ENCODE measurements around the gene LRRC8D.

Gene LRRC8D

DNA sequence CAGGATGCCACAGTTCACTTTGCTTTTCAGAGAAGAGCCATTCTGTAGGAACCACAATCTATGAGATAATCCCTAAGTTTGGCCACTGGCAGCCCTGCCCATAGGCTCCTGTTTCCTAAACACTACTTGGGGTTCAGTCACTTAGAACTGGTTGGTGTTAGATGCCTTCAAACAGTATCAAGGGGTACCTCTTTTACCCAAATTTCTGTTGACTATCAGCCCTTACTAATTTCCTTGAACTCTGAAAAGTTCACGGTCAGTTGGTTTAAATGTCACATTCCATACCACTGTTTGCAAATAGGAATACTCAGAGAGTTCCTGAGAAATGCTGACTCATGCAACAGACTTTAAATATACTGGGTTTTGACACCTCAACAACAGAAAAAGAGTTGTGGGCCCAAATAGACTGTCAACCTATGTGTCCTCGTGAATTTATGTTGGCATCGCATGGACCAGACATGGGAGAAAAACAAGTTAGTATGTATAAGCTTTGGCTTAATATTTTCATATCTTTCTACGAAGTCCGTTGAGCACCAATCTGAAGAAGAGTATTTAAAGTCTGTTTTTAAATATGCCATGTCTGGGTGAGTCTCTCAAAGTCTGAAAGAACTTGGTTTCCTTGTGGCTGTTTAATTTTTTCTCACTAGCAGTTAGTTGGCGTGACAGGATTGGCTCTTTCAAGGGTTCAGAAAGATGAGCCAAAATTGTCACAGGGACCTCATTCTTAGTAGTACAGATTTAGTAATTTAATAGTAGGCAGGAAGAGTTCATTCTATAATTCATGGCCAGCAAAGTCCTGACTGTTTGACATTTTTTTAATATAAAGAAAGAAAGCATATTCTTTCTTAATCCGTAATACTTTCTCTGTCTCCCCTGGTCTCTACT, 117.6 kb downstream of the LRRC8D start:
- no peak for DNase-seq (ENCODE audit: low read depth in 2 of 2)

DNA sequence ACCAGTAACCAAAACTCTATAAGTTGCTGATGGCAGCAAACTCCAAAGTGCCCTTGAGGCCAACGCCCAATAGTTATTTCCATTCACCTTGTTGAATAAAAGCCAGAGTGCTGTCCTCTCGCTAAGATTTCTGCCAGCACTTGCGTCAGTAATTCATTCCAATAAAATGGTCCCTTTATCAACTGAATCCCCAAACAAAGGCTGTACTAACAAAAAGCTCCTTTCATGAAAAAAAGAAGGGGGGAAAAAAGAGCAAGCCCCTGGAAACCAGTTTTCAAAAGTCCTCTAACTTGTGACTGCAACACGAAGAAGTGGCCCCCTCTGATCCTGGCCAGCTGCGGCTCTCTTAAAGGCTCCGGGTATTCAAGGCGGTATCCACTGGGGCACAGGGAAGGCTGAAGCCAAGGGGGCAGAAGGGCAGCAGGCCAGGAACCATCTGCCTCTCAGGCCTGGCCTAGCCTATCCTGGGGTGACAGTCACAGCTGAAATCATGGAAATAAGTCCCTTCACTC, 118.3 kb downstream of the LRRC8D start:
- DNase-seq (ENCODE audit: low read depth in 2 of 2): no peak

DNA sequence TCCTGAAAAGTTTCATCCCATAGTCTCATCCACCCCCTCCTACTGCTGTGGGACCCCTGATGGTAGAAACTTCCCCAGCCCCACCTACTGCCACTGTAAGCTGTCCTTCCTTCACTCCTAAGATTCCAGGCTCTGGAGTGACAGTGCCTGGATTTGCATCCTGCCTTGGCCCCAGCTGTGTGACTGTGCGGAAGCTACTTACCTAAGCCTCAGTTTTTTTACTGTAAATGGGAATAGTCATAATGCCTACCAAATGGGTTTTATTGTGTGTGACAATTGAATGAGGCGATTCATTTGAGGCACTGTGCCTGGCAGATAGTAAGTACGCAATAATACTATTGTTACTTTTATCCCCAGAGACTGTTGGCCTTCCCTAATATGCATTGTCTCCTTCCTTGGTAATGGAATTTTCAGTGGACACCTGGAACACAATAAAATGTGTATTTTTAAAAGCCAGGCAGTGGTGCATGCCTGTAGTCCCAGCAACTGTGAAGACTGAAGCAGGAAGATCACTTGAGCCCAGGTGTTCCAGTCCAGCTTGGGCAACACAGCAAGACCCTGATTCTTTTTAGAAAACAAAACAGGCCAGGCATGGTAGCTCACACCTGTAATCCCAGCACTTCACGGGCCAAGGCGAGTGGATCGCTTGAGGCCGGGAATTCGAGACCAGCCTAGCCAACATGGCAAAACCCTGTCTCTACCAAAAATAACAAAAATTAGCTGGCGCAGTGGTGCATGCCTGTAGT, 119.0 kb downstream of the LRRC8D start:
- DNase-seq (ENCODE audit: low read depth in 2 of 2): no peak

DNA sequence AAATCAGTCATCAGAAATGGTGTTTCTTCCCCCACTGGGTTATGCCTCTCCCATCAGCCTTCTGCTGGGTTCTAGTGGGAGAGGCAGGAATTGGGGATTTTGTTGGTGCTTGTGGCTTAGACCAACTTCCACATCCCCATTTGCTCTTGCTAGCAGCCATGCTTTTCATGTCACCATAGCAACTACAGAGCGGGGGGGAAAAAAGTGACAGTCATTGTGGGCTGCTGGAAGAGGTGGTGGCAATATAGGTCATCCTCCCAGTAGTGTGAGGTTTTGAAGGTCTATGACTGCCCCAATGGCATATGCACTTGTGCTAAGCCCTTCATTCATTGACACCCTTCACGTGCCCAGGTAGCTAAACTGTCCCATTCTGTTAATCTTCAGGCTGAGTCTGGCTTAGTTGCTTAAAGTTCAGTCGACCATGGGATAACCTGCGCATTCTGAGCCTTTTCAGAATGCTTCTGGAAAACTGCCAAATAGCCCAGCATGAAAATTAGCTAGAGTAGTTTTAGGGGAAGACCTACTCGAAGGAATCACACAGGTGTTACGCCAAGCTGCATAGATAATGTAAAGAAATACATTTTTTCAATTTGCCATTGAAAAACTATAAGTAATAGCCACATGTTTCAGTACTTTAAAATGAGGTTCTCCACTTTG, 120.4 kb downstream of the LRRC8D start:
- DNase-seq (ENCODE audit: low read depth in 2 of 2): no peak

DNA sequence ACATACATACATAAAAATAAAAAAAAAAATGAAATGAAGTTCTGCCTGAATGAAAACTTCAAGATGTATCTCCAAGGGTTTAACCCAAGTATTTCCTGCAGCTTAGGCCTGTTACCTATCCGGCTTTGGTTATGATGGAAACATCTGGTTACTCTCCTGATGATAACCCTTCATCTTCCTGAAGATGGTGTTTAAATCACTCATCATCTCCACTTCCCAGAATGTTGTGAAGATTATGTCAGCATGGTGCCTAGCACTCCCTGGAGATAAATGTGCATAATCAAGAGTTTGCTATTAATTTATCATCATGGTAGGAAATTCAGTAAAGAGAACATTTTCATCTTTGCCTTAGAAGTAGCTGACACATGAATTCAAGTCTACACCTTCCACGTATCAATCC, 121.2 kb downstream of the LRRC8D start:
- DNase-seq (ENCODE audit: low read depth in 2 of 2): no peak

DNA sequence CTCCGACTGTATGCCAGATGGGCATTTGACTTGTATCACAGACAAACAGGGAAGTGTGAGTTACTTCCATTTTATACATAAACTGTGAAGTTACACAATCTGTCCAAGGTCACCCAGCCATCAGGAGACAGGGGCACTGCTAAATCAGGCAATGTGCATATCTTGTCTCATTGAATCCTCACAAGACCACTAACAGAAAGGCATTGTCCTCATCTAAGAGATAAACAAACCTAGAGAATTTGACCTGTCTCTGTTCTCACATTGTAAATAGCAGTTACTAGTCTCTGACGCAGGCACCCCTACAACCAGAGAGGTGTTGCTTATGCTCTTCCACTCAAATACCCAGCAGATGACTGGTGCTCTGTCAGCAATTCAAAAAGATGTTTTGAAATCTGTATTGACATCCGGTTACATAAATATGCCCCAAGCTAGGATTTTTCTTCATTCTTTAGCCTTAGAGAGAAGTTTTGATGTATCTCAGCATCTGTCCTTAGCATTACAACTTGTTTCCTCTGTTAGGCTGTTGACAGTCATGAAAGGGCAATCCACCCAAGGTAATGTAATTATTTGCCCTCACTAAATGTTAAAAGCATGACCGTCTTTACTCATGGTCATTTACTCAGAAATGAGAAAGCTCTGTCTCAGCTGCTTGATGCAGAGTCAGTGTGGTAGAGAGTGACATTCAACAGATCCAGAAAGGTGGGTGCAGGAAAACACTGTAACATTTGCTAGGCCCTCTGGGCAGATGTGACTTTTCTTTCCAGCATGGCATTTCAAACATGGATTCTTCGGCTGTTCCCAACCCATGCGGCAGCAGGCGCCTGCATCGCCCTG, 122.2 kb downstream of the LRRC8D start:
- DNase-seq (ENCODE audit: low read depth in 2 of 2): no peak

DNA sequence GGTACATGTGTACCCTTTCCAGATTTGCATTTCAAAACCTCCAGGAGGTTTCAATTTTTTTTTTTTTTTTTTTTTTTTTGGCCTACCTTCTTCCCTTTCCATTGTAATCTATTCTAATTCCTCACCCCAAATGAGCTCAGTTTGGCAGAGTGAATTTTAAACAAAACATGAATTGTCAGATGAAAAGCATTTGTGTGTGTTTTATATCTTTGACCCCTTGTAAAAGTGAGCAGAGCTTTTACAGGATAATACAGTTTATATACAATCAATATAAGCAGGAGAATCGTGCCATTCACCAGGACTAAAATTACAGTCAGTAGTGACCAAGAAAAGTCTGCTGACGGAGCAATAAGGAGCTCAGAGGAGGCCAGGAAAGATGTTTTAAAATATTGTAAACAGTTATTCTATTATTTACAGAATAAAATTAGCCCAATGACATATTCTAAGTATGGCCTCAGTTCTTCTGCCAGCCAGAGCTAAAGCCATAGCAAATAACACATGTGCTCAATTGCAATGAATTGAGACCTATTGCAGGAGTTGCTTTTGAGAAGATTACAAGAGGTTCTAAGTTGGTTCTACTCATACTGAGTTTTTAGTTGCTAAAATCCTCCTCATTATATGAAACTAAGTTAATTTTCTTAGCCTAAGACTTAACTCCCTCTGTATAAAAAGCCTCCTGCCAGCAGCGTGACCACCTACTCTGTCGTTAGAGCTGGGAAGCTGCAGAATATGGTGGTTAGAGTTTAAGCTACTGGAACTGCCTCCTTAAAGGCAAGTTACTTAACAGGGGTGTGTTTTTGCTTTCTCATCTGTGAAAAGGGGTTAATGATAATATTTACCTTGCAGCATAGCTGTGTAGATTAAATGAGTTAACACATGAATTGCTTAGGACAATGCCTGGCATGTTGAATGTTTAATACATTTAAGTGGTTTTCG, 123.3 kb downstream of the LRRC8D start:
- no peak for DNase-seq (ENCODE audit: low read depth in 2 of 2)

DNA sequence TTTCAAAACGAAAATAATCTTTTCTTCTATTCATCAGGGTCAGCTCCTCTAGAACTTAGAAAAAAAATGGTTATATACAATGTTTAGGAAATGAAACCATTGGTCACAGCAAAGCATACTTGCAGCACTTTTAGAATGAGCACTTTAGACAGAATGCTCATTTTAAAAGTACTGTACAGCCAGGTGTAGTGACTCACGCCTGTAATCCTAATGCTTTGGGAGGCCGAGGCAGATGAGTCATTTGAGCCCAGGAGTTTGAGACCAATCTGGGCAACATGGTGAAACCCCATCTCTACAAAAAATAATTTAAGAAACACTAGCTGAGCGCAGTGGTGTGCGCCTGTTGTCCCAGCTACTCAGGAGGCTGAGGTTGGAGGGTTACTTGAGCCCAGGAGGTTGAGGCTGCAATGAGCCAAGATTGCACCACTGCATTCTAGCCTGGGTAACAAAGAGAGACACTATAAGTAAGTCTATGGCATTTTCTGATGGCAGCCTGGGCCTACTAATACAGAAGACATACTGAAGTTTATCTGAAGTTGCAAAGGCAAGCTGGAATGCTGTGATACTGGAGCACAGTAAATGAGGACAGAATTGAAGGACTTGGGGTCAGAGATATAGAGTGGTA, 125.1 kb downstream of the LRRC8D start:
- no peak for DNase-seq (ENCODE audit: low read depth in 2 of 2)

DNA sequence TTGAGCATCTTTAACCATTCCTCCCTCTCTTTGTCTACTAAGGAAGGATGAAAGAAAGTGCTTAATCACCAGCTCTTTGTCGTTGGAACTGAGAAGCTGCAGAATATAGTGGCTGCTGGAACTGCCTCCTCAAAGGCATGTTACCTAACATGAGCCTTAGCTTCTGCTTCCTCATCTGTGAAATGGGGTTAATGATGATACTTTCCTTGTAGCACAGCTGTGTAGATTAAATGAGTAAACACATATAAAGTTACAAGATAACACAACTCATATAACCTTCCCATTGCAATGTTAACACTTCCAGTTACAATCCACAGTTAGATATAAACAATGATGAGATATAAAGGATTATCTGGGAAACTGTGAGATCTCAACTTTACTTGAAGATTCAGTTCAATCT, 125.7 kb downstream of the LRRC8D start:
- DNase-seq (ENCODE audit: low read depth in 2 of 2): no peak

DNA sequence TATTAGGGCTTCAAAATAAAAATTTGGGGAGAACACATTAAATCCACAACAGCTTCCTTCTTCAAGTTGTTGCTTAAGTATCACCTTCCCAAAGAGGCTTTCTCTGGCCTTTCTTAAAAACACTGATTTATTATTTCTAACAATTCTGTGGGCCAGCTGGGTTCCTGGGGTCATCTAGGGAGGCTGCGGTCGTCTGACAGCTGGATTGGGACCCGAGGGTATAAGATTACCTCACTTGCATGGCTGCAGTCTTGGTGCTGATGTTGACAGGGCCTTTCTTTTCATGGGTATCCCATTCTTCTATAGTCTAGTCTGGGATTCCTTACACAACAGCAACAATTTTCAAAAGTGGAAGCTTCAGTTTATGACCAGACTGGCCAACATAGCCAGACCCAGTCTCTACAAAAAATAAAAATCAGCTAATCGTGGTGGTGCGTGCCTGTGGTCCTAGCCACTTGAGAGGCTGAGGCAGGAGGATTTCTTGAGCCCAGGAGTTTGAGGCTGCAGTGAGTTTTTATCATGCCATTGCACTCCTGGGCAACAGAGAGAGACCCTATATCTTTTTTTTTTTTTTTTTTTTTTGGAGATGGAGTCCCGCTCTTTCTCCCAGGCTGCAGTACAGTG, 128.0 kb downstream of the LRRC8D start:
- DNase-seq (ENCODE audit: low read depth in 2 of 2): no peak

DNA sequence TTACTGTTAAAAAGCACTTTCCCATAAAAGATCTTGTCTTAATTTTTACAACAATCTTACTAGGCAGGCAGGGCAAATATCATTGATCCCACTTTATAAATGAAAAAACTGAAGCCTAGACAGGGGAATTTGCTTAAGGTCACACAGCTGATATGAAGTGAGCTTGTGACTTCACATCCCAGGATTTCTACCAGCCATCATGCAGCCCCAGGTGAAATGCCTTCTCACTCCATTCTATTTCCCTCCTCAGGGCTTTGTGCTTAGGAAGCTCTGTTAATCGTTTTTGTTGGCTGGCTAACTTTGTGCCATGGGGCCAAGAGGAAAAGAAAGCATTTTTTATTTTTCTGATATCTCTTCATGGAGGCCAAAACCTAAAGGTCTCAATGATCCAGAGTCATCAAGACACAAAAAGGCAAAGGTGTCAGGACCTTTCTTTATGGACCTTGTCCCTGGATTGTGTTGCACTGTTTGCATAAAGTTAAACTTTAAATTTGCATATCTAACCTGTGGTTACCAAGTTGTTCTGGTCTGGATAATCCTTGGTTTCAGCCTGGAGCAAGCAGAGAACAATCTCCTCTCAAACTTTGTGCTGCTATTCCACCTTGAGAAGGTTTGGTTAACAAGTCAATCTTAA, 129.3 kb downstream of the LRRC8D start:
- no peak for DNase-seq (ENCODE audit: low read depth in 2 of 2)

DNA sequence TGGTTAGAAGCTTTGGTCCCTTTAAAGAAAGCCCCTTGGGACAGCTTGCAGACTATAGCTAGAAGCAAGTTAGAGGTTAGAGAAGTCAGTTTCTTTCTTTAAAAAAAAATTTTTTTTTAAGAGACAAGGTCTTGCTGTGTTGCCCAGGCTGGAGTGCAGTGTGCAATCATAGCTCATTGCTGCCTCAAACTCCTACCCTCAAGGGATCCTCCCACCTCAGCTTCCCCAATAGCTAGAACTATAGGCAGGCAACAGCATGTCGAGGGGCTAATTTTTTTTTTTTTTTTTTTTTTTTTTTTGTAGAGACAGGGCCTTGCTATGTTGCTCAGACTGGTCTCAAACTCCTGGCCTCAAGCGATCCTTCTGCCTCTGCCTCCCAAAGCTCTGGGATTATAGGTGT, 129.9 kb downstream of the LRRC8D start:
- DNase-seq (ENCODE audit: low read depth in 2 of 2): no peak

DNA sequence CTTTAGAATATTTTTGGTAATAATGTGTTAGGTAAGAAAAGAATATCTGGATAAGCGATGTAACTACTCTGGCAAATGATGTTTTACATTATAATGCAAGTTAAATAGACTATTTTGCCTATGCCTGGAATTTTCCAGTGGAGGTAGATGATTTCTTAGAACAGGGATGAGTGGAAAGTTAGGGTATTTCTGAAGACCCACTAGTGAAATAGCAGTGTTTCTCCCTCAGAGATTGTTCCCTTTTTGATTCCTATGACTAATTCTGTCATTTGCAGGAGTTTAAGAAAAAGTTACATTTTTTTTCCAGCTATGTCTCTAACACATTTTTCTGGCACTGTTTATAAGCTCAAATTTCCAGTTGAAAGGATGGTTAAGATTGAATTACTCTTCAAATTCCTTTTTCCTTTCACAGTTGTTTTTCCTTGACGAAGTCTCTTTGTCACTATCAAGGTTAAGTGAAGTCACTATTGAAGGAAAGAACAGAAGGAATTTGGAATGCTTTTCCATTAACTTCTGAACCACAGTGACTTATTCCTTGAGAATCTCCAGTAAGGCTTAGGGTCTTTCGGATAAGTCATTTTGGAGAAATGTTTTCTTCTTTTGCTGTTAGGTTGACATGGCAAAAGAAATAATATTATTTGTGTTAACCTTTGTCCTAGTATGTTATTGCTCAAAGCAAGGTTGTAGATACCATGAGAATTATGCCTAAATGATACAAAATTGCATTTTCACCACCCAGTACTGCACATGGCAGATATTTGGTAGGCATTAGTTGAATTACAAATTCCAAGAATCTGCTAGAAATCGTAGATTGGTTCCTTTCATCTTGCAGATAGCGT, 131.2 kb downstream of the LRRC8D start:
- no peak for DNase-seq (ENCODE audit: low read depth in 2 of 2)

DNA sequence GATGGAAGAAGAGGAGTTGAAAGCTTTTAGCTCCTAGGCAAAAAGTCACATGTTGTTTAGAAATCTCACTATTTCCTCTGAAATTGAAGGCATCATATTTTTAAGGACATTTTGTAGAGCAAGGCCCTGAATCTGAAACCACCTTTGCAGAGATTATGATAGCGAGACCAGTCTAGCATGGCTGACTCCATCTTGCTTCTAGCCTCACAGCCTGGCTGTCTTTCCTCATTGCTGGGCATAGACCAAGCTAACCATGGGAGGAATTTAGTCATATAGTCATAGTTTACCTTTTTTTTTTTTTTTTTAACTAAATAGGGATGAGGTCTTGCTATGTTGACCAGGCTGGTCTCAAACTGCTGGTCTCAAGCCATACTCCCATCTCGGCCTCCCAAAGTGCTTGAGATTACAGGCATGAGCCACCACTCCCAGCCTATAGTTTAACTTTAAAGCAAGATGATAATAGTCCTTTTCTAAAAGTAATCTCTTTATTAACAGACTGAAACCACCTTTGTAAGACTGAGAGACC, 131.8 kb downstream of the LRRC8D start:
- DNase-seq (ENCODE audit: low read depth in 2 of 2): no peak

DNA sequence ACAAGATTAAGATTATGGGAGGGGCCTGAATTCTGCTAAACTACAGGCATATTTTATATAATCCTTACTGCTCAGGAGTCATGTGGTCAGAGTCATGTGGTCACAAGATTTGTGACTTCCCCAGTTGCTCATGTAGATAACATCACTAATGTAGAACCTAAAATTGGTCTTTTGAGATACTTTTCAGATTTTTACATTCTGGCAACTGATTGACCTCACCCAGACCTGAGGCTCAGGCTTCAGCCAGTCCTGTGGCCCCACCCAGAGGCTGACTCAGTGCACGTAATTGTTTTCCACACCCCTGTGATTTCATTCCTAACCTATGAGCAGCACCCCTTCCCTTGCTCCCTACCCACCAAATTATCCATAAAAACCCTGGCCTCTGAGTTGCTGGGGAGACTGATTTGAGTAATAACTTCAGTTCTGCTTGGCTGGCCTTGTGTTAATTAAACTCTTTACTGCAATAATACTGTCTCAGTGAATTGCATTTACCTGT, 132.3 kb downstream of the LRRC8D start:
- no peak for DNase-seq (ENCODE audit: low read depth in 2 of 2)

DNA sequence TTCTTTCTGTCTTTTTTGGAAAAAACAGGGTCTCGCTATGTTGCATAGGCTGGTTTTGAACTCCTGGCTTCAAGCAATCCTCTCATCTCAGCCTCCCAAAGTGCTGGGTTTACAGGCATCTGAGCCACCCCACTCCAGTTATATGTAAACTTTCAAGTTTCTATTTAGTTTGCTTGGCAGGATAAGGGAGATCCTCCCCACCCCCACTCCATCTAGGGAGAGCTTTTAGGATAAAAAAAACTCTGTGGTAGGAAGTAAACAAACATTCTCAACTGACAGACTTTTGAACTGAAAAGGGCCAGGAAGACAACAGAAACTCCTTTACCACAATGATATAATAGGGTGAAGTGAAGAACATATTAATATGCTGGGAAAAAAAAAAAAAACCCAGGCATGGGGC, 133.1 kb downstream of the LRRC8D start:
- DNase-seq (ENCODE audit: low read depth in 2 of 2): no peak

DNA sequence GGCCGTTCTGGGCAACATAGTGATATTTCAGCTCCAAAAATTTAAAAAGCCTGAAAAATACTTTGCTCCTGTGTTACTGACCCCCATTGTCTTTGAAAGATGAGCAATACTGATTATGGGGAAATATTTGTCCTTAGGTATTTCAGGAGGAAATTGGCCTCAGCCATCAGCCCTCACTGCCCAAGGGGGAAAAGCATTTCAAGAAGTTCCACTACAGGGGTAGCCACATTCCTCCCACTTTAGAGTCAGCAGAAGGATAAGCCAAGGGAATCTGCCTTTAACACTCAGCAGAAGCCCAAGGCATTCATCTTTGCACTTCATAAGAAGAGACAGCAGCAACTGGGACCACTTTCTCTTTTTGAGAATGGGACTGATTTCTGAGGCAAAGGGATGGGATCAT, 133.6 kb downstream of the LRRC8D start:
- DNase-seq (ENCODE audit: low read depth in 2 of 2): no peak

Measured in activated CD8-positive, alpha-beta memory T cell treated with anti-CD3 and anti-CD28 coated beads for 4 hours (primary cell).